Endothelial cell of umbilical vein (primary cell): ENCODE measurements around the gene CXCL3. TPM values are rescaled to one million over a fixed set of nuclear protein-coding genes. Genes with fewer than 3 reads are reported as not detected.

Experiments
- BruUV-seq: library from RNA; stranded (reverse); fragments of 400-500 nt; replicated peaks from 2 replicates; lab custom pipeline; 2021; lab: Mats Ljungman, UMichigan
- CTCF ChIA-PET: fragments of 300-600, 350-600 bp; sonication (Branson Sonifier 250); formaldehyde crosslinking; loops from one replicate; lab custom pipeline; 2021; ENCODE audit warnings: antibody characterized with exemption, inconsistent platforms; lab: Charles Lee
- POLR2A ChIA-PET: fragments of 300-600, 350-600 bp; sonication (Branson Sonifier 250); formaldehyde crosslinking; loops from one replicate; lab custom pipeline; 2021; ENCODE audit warnings: antibody characterized with exemption, inconsistent platforms; lab: Charles Lee
- DNase-seq: peaks from one replicate; pipeline ENCODE4 v3.0.0-alpha.2; 2011; ENCODE audit warnings: low read depth, low spot score
- FAIRE-seq: peaks from 2 replicates; lab custom pipeline; 2011; peaks lifted over from hg19 to GRCh38; lab: Jason Lieb, UNC
- H2AFZ ChIP-seq: 2 replicates; pipeline ENCODE4 v1.6.0; 2012; ENCODE audit warnings: low read depth, low read length, control low read depth, inconsistent platforms
- H3K27ac ChIP-seq: 2 replicates; pipeline ENCODE4 v1.5.1; 2011; ENCODE audit warnings: low read depth, mild to moderate bottlenecking, control low read depth, low read length, moderate library complexity; ENCODE audit not compliant: insufficient read depth
- H3K27me3 ChIP-seq, 2 experiments: 2 replicates each; pipeline versions ENCODE4 v1.6.0 to v1.6.1; 2011; ENCODE audit warnings: low read length in 2 of 2, mixed read lengths in 1 of 2; ENCODE audit not compliant: control insufficient read depth in 2 of 2, insufficient read depth in 2 of 2
- H3K36me3 ChIP-seq, 2 experiments: 2 replicates in 1 of 2; 3 replicates in 1 of 2; pipeline ENCODE4 v1.5.1; 2011; ENCODE audit warnings: low read length in 2 of 2, mild to moderate bottlenecking in 1 of 2, moderate library complexity in 1 of 2; ENCODE audit not compliant: control insufficient read depth in 2 of 2, insufficient read depth in 2 of 2; ENCODE audit errors: extremely low read depth in 1 of 2
- H3K4me1 ChIP-seq: 3 replicates; pipeline ENCODE4 v1.5.1; 2011; ENCODE audit warnings: mild to moderate bottlenecking, low read length; ENCODE audit not compliant: control insufficient read depth, insufficient read depth; ENCODE audit errors: extremely low read depth
- H3K4me2 ChIP-seq: 2 replicates; pipeline ENCODE4 v1.6.1; 2011; ENCODE audit warnings: low read length, control low read depth, mixed read lengths; ENCODE audit not compliant: insufficient read depth
- H3K4me3 ChIP-seq, 3 experiments: fragments of 200-600 bp in 1 of 3; sonication (generic), shearing (Covaris generic) in 1 of 3; replicated peaks in 1 of 3; 2 replicates each; pipeline ENCODE4 v1.5.1; 2011 to 2016; ENCODE audit warnings: control low read depth in 3 of 3, low read length in 3 of 3, mild to moderate bottlenecking in 2 of 3, inconsistent platforms in 1 of 3, low read depth in 1 of 3, moderate library complexity in 1 of 3; ENCODE audit not compliant: insufficient read depth in 1 of 3
- H3K79me2 ChIP-seq: 2 replicates; pipeline ENCODE4 v1.6.0; 2012; ENCODE audit warnings: low read length, inconsistent platforms; ENCODE audit not compliant: control insufficient read depth, insufficient read depth
- H3K9ac ChIP-seq: replicated peaks from 2 replicates; pipeline ENCODE3; 2011; ENCODE audit warnings: low read length, control low read depth; ENCODE audit not compliant: insufficient read depth; ENCODE audit errors: extremely low read depth
- H3K9me1 ChIP-seq: replicated peaks from 3 replicates; pipeline ENCODE4 v1.6.0; 2011; ENCODE audit warnings: mild to moderate bottlenecking, low read length; ENCODE audit not compliant: control insufficient read depth, insufficient read depth; ENCODE audit errors: extremely low read depth
- H3K9me3 ChIP-seq: replicated peaks from 2 replicates; pipeline ENCODE4 v1.5.1; 2012; ENCODE audit warnings: low read length, inconsistent platforms; ENCODE audit not compliant: control insufficient read depth, insufficient read depth
- H4K20me1 ChIP-seq: replicated peaks from 2 replicates; pipeline ENCODE3; 2011; ENCODE audit warnings: mild to moderate bottlenecking, low read length; ENCODE audit not compliant: control insufficient read depth, insufficient read depth; ENCODE audit errors: extremely low read depth
- EZH2 ChIP-seq: IDR thresholded peaks from 2 replicates; pipeline ENCODE4 v1.6.1; 2012; ENCODE audit warnings: borderline replicate concordance, low read depth, mild to moderate bottlenecking, moderate library complexity, low read length, inconsistent platforms; ENCODE audit not compliant: severe bottlenecking
- FOS ChIP-seq: IDR thresholded peaks from 2 replicates; pipeline ENCODE4 v1.6.1; 2011; ENCODE audit warnings: mild to moderate bottlenecking, low read length, moderate library complexity, borderline replicate concordance; ENCODE audit not compliant: insufficient read depth
- GATA2 ChIP-seq: IDR thresholded peaks from 2 replicates; pipeline ENCODE4 v1.7.0; 2011; ENCODE audit warnings: low read depth, mild to moderate bottlenecking, moderate library complexity, mixed read lengths, low read length; ENCODE audit not compliant: insufficient read length, insufficient read depth
- JUN ChIP-seq: IDR thresholded peaks from 2 replicates; pipeline ENCODE4 v1.6.1; 2011; ENCODE audit warnings: borderline replicate concordance, low read depth; ENCODE audit not compliant: insufficient read length, insufficient read depth
- MYC ChIP-seq: IDR thresholded peaks from one replicate; pipeline ENCODE4 v1.6.1; 2011; ENCODE audit warnings: mild to moderate bottlenecking, low read depth, low read length
- POLR2A ChIP-seq: IDR thresholded peaks from 2 replicates; pipeline ENCODE4 v1.6.1; 2012; ENCODE audit warnings: low read depth, mild to moderate bottlenecking, control low read depth, low read length
- POLR2AphosphoS5 ChIP-seq: IDR thresholded peaks from 2 replicates; pipeline ENCODE4 v1.6.1; 2012; ENCODE audit warnings: low read depth, mild to moderate bottlenecking, control low read depth, low read length, moderate library complexity; ENCODE audit not compliant: insufficient read depth
- dilution Hi-C: fragments of 300-500 bp; cut with MboI; formaldehyde crosslinking; loops from one replicate; pipeline ENCODE4 v1.15.0; 2019; ENCODE audit warnings: low sequenced_read_pairs; ENCODE audit not compliant: extremely low pct_ligation_motif_present
- intact Hi-C: fragments of 100-400 bp; cut with micrococcal nuclease; formaldehyde crosslinking; loops from one replicate; pipeline ENCODE4 v1.10.0; 2022
- polyA plus RNA-seq, 4 experiments: library from polyadenylated mRNA; depleted of rRNA in 3 of 4; stranded (reverse) in 3 of 4; unstranded in 1 of 4; fragments of >200 nt; gene quantifications; 2 replicates each; pipeline versions ENCODE4 v1.2.1 to v1.2.3, GENCODE V29; 2011 to 2012; ENCODE audit warnings: missing spikeins in 1 of 4
- total RNA-seq: library from RNA; stranded (reverse); gene quantifications from 2 replicates; pipeline ENCODE4 v1.2.3, GENCODE V29; 2021
- TF ChIP-seq, protein P1 (sequence below), 2 donors: IDR thresholded peaks; 1 replicate in 1 of 2; 2 replicates in 1 of 2; pipeline ENCODE4 v1.5.1; 2011; ENCODE audit warnings: low read length in 2 of 2, mild to moderate bottlenecking in 2 of 2, moderate library complexity in 2 of 2, control low read depth in 1 of 2, inconsistent platforms in 1 of 2, low read depth in 1 of 2; ENCODE audit not compliant: insufficient read depth in 1 of 2; ENCODE audit errors: extremely low read depth in 1 of 2

Gene CXCL3
- total and polyA plus RNA-seq, 2 donors (not counting 3 experiments of a cell fraction or from before 2014, with no cell fraction given) = 1.1 to 1.3 TPM

DNA sequence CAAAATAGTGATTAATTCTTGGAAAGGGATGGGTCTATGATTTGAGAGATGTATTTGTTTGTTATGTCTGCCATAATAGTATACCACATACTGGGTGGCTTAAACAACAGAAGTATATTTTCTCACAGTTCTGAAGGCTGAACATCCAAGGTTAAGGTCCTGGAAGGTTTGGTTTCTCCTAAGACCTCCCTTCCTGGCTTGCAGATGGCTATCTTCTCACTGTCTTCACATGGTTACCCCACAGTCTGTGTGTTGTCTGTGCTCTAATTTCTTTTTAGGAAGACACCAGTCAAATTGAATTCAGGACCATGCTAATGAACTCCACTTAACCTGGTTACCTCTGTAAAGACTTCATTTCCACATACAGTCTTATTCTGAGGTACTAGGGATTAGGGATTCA lies 34.9 kb upstream of the CXCL3 start:
- no peaks in the 10 kb centered on the region for H4K20me1 ChIP-seq
- ChIA-PET CTCF (no interaction called here), POLR2A (no interaction called here)
- TF ChIP-seq POLR2A = no peak
- TF ChIP-seq POLR2AphosphoS5 = no peak
- no peak for TF ChIP-seq GATA2
- TF ChIP-seq, protein P1, sequence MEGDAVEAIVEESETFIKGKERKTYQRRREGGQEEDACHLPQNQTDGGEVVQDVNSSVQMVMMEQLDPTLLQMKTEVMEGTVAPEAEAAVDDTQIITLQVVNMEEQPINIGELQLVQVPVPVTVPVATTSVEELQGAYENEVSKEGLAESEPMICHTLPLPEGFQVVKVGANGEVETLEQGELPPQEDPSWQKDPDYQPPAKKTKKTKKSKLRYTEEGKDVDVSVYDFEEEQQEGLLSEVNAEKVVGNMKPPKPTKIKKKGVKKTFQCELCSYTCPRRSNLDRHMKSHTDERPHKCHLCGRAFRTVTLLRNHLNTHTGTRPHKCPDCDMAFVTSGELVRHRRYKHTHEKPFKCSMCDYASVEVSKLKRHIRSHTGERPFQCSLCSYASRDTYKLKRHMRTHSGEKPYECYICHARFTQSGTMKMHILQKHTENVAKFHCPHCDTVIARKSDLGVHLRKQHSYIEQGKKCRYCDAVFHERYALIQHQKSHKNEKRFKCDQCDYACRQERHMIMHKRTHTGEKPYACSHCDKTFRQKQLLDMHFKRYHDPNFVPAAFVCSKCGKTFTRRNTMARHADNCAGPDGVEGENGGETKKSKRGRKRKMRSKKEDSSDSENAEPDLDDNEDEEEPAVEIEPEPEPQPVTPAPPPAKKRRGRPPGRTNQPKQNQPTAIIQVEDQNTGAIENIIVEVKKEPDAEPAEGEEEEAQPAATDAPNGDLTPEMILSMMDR (IDR thresholded peaks at IDR 0.05; ENCODE audit: extremely low read depth in 1 of 2, insufficient read depth in 1 of 2, low read depth in 1 of 2, low read length in 2 of 2) = no peak
- TF ChIP-seq MYC = no peak
- TF ChIP-seq FOS = no peak
- no peak for TF ChIP-seq JUN
- TF ChIP-seq EZH2 = no peak
- no peaks in the 10 kb centered on the region for H3K79me2 ChIP-seq
- H3K36me3 ChIP-seq = no peaks in the 10 kb centered on the region
- H3K27ac ChIP-seq = no peak overlapping the region
- dilution Hi-C loops (no loop called here), intact Hi-C loops (no loop called here)
- no TSS peak for BruUV-seq
- H3K27me3 ChIP-seq = no peaks in the 10 kb centered on the region
- no peak overlapping the region for H2AFZ ChIP-seq
- H3K9ac ChIP-seq = no peak overlapping the region
- H3K4me3 ChIP-seq = no peak overlapping the region
- H3K9me1 ChIP-seq = no peaks in the 10 kb centered on the region
- H3K9me3 ChIP-seq = no peaks in the 10 kb centered on the region
- no peak overlapping the region for H3K4me2 ChIP-seq
- no peaks in the 10 kb centered on the region for H3K4me1 ChIP-seq
- DNase-seq (no peak), FAIRE-seq (no peak)
